ENCODE measurements around the gene GRIA1. TPM values are rescaled to one million over a fixed set of nuclear protein-coding genes. Genes with fewer than 3 reads are reported as not detected.

GRIA1 gene
- total RNA-seq, 1 experiment from 2014 or later = not detected

DNA sequence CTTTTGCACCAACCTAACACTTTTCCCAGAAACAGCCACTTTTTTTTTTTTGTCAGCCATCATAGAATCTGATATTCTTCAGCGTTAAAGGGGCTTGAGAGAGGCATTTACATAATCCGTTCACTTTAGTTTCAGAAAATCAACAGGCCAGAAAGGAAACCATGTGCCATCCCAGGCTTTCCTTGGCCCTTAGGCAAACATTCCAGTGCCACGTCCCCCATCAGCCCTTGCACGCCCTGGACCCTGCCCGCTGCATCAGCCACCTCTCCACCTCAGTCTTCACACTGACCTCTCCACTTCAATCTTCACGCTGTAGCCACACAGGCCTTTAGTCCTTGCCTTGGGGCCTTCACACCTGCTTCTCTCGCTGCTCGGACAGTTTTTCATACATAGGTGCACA is 123.2 kb downstream of the GRIA1 start:
- TF ChIP-seq SIN3A (IDR thresholded peaks at IDR 0.05; ENCODE audit: borderline replicate concordance, insufficient read depth, low read depth, low read length) (no peak), POLR2AphosphoS5 (IDR thresholded peaks at IDR 0.05; ENCODE audit: low read depth, low read length) (no peak), TCF7L2 (IDR thresholded peaks at IDR 0.05; ENCODE audit: low read depth, low read length) (no peak), REST (IDR thresholded peaks at IDR 0.05; ENCODE audit: insufficient read depth in 1 of 2, low read depth in 2 of 2, low read length in 1 of 2) (no peak)
- TF ChIP-seq, protein P1, sequence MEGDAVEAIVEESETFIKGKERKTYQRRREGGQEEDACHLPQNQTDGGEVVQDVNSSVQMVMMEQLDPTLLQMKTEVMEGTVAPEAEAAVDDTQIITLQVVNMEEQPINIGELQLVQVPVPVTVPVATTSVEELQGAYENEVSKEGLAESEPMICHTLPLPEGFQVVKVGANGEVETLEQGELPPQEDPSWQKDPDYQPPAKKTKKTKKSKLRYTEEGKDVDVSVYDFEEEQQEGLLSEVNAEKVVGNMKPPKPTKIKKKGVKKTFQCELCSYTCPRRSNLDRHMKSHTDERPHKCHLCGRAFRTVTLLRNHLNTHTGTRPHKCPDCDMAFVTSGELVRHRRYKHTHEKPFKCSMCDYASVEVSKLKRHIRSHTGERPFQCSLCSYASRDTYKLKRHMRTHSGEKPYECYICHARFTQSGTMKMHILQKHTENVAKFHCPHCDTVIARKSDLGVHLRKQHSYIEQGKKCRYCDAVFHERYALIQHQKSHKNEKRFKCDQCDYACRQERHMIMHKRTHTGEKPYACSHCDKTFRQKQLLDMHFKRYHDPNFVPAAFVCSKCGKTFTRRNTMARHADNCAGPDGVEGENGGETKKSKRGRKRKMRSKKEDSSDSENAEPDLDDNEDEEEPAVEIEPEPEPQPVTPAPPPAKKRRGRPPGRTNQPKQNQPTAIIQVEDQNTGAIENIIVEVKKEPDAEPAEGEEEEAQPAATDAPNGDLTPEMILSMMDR (IDR thresholded peaks at IDR 0.05) = no peak
- Histone ChIP-seq H3K9me3 (ENCODE audit: control insufficient read depth, insufficient read depth, low read depth, low read length) (no peaks in the 10 kb centered on the region), H3K4me3 (ENCODE audit: low read depth in 2 of 2, low read length in 2 of 2) (no peak overlapping the region), H3K27me3 (ENCODE audit: control insufficient read depth, insufficient read depth, low read length) (no peaks in the 10 kb centered on the region), H3K36me3 (ENCODE audit: control insufficient read depth, insufficient read depth, low read length) (no peaks in the 10 kb centered on the region), H3K27ac (ENCODE audit: low read length) (no peak overlapping the region), H3K4me1 (ENCODE audit: control insufficient read depth, insufficient read depth, low read length) (no peaks in the 10 kb centered on the region)
- intact Hi-C loops (cut with micrococcal nuclease; ENCODE audit: unreplicated experiment) (no loop called here), in situ Hi-C loops (cut with HindIII; ENCODE audit: low pct_unique_long_range_greater_than_20kb, low sequenced_read_pairs) (no loop called here)
- BruUV-seq (replicated peaks) = no TSS peak
- ChIA-PET POLR2A (no interaction called here), CTCF (no interaction called here)
- ATAC-seq (no peak), DNase-seq (ENCODE audit: low read depth, low spot score) (no peak)

DNA sequence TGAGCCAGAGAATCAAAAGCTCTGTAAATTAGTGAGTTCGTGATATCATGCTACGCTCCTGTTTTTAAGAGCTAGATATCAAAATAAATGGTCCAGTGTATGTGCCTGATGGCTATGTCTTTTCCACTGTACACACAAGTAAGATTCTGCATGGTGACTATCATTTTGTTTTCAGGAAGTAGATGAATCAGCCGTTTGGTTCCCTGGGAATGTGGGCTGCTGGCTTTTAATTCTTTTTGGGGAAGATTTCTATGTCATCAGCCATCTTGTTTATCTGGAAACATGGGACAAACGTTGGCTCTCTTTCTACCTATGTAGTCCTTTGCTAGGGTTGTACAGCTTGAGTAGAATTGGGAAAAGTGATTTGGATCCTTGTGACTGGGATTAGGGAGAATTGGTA is 126.7 kb downstream of the GRIA1 start:
- H3K27ac ChIP-seq (ENCODE audit: low read length) = no peak overlapping the region
- no peaks in the 10 kb centered on the region for H3K4me1 ChIP-seq (ENCODE audit: control insufficient read depth, insufficient read depth, low read length)
- H3K36me3 ChIP-seq (ENCODE audit: control insufficient read depth, insufficient read depth, low read length) = no peaks in the 10 kb centered on the region
- ATAC-seq = no peak
- no peak for DNase-seq (ENCODE audit: low read depth, low spot score)
- BruUV-seq (replicated peaks) = no TSS peak
- POLR2A ChIA-PET = no interaction called here
- in situ Hi-C loops (cut with HindIII; ENCODE audit: low pct_unique_long_range_greater_than_20kb, low sequenced_read_pairs) = no loop called here
- intact Hi-C loops (cut with micrococcal nuclease; ENCODE audit: unreplicated experiment) = no loop called here
- no peak overlapping the region for H3K4me3 ChIP-seq (ENCODE audit: low read depth in 2 of 2, low read length in 2 of 2)
- CTCF ChIA-PET = no interaction called here
- H3K9me3 ChIP-seq (ENCODE audit: control insufficient read depth, insufficient read depth, low read depth, low read length) = no peaks in the 10 kb centered on the region
- H3K27me3 ChIP-seq (ENCODE audit: control insufficient read depth, insufficient read depth, low read length) = no peaks in the 10 kb centered on the region
- TF ChIP-seq, protein P1 (IDR thresholded peaks at IDR 0.05) = no peak
- no peak for TF ChIP-seq REST (IDR thresholded peaks at IDR 0.05; ENCODE audit: insufficient read depth in 1 of 2, low read depth in 2 of 2, low read length in 1 of 2)
- TF ChIP-seq SIN3A (IDR thresholded peaks at IDR 0.05; ENCODE audit: borderline replicate concordance, insufficient read depth, low read depth, low read length) = no peak
- no peak for TF ChIP-seq TCF7L2 (IDR thresholded peaks at IDR 0.05; ENCODE audit: low read depth, low read length)
- TF ChIP-seq POLR2AphosphoS5 (IDR thresholded peaks at IDR 0.05; ENCODE audit: low read depth, low read length) = no peak
